Bronchial epithelial cell (primary cell): Measurements from ENCODE around the gene NFIA. TPM values are rescaled to one million over a fixed set of nuclear protein-coding genes. Genes with fewer than 3 reads are reported as not detected.

ENCODE experiments used
- DNase-seq: peaks from one replicate; pipeline ENCODE4 v3.0.0-alpha.2; 2010; ENCODE audit warnings: low read depth
- FAIRE-seq: peaks from 2 replicates; lab custom pipeline; 2011; peaks lifted over from hg19 to GRCh38; lab: Jason Lieb, UNC
- H3K27me3 ChIP-seq: 2 replicates; pipeline ENCODE4 v1.5.1; 2011; ENCODE audit warnings: low read length; ENCODE audit not compliant: control insufficient read depth, insufficient read depth
- H3K36me3 ChIP-seq: 2 replicates; pipeline ENCODE4 v1.5.1; 2011; ENCODE audit warnings: low read length; ENCODE audit not compliant: control insufficient read depth, insufficient read depth
- H3K4me3 ChIP-seq: 2 replicates; pipeline ENCODE4 v1.5.1; 2011; ENCODE audit warnings: mild to moderate bottlenecking, low read depth, low read length, control low read depth
- CTCF ChIP-seq: IDR thresholded peaks from 2 replicates; pipeline ENCODE4 v1.5.1; 2011; ENCODE audit warnings: mild to moderate bottlenecking, moderate library complexity, low read length, control low read depth, inconsistent platforms; ENCODE audit not compliant: insufficient read depth, severe bottlenecking
- total RNA-seq: library from RNA; depleted of rRNA; stranded (reverse); fragments of >200 nt; gene quantifications from 2 replicates; pipeline ENCODE4 v1.2.1, GENCODE V29; 2014

The NFIA gene
- total RNA-seq, 1 donor from 2014 or later = 7.4 TPM

- Histone ChIP-seq H3K4me3 (no peak overlapping the region), H3K36me3 (no peaks in the 10 kb centered on the region), H3K27me3 (no peaks in the 10 kb centered on the region)
- FAIRE-seq = no peak
- no peak for TF ChIP-seq CTCF
- DNase-seq = no peak
These were observed 213.6 kb downstream of the NFIA start for GRCh38 chr1:61295818-61296537.

- no peaks in the 10 kb centered on the region for H3K36me3 ChIP-seq
- H3K4me3 ChIP-seq = no peak overlapping the region
- FAIRE-seq (no peak), DNase-seq (no peak)
- TF ChIP-seq CTCF = no peak
- no peaks in the 10 kb centered on the region for H3K27me3 ChIP-seq
These were observed 215.5 kb downstream of the NFIA start for GRCh38 chr1:61297887-61298286.

- FAIRE-seq (no peak), DNase-seq (no peak)
- TF ChIP-seq CTCF = no peak
- Histone ChIP-seq H3K36me3 (no peaks in the 10 kb centered on the region), H3K4me3 (no peak overlapping the region), H3K27me3 (no peaks in the 10 kb centered on the region)
These were observed 217.1 kb downstream of the NFIA start for GRCh38 chr1:61299463-61299862.

GRCh38 chr1:61300899-61301298 is 218.5 kb downstream of the NFIA start:
- FAIRE-seq = no peak
- no peak for TF ChIP-seq CTCF
- no peak for DNase-seq
- no peaks in the 10 kb centered on the region for H3K36me3 ChIP-seq
- no peak overlapping the region for H3K4me3 ChIP-seq
- no peaks in the 10 kb centered on the region for H3K27me3 ChIP-seq

GRCh38 chr1:61301824-61302657 is 219.7 kb downstream of the NFIA start:
- Histone ChIP-seq H3K27me3 (no peaks in the 10 kb centered on the region), H3K36me3 (no peaks in the 10 kb centered on the region), H3K4me3 (no peak overlapping the region)
- FAIRE-seq = no peak
- DNase-seq = peak; percentile 64
- TF ChIP-seq CTCF = no peak
